Retinal pigment epithelial cell (primary cell): ENCODE results near the gene NOP56.

Experiments used
- DNase-seq: peaks from one replicate; pipeline ENCODE4 v3.0.0-alpha.2; 2010; ENCODE audit warnings: low read depth
- H3K4me3 ChIP-seq: 2 replicates; pipeline ENCODE4 v1.5.1; 2011; ENCODE audit warnings: mild to moderate bottlenecking, low read length, control low read depth, moderate library complexity
- TF ChIP-seq, protein P1 (sequence below): conservative IDR thresholded peaks from 2 replicates; pipeline ENCODE4 v1.5.1; 2011; ENCODE audit warnings: low read depth, low read length, control low read depth, inconsistent platforms

NOP56 gene

DNA sequence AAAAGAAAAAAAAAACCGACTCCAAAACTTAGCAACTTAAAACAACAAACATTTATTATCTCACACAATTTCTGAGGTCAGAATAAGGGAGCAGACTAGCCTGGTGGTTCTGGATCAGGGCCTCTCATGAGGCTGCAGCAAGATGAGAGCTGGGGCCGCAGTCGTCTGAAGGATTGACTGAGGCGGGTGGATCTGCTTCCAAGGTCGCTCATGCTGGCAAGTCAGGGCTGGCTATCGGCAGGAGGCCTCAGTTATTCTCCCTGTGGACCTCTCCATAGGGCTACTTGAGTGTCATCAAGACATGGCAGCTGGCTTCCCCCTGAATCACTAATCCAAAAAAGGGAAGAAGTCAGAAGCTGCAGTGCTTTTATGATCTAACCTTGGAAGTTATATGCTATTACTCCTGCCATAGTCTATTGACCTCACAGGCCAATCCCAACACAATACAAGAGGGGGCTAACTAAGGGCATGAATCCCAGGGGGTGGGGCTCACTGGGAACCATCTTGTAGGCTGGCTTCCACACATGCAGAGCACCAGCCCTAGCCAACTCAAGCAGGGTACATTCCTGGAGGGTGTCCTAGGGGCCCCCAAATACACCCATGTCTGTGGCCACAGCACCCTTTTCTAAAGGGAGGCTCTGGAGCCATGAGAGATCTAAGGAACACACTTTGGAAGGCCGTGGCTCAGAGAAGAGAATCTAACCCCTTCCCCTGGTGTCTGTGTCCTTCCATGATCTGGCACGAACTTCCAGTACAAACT is 51.5 kb downstream of the NOP56 start:
- no peak for DNase-seq
- H3K4me3 ChIP-seq: no peak overlapping the region
- TF ChIP-seq, protein P1, sequence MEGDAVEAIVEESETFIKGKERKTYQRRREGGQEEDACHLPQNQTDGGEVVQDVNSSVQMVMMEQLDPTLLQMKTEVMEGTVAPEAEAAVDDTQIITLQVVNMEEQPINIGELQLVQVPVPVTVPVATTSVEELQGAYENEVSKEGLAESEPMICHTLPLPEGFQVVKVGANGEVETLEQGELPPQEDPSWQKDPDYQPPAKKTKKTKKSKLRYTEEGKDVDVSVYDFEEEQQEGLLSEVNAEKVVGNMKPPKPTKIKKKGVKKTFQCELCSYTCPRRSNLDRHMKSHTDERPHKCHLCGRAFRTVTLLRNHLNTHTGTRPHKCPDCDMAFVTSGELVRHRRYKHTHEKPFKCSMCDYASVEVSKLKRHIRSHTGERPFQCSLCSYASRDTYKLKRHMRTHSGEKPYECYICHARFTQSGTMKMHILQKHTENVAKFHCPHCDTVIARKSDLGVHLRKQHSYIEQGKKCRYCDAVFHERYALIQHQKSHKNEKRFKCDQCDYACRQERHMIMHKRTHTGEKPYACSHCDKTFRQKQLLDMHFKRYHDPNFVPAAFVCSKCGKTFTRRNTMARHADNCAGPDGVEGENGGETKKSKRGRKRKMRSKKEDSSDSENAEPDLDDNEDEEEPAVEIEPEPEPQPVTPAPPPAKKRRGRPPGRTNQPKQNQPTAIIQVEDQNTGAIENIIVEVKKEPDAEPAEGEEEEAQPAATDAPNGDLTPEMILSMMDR: no peak

DNA sequence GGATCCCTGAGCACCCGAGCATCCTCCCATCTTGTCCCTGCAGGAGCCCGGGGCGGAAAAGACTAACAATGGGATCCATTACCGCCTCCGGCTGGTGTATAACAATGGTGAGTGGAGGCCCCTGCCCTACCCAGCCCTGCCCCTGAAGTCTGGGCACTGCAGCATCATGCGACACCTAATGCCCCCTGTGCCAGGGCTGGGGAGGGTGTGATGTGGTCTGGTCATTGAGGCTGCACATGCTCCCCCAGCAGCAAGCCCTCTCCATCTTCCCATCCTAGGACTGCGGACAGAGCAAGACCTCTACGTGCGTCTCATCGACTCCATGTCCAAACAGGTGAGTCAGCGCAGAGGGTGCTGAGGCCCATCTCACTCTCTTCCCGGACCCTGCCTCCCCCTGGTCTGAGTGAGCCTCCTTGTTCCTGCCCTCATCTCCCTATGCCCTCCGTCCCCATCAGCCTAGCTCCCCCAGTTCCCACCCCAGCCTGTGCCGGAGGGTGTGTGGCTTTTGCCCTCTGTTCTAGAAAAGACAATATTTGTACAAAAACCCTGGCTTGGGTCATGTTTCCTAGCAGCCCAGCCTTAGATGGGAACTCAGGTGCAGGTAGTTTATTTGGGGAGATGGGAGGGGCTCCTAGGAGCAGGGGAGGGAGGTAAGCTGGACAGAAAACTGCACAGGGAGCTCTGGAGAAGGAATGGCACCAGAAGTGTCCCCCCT is 53.7 kb downstream of the NOP56 start:
- DNase-seq: no peak
- no peak overlapping the region for H3K4me3 ChIP-seq
- TF ChIP-seq, protein P1: no peak

DNA sequence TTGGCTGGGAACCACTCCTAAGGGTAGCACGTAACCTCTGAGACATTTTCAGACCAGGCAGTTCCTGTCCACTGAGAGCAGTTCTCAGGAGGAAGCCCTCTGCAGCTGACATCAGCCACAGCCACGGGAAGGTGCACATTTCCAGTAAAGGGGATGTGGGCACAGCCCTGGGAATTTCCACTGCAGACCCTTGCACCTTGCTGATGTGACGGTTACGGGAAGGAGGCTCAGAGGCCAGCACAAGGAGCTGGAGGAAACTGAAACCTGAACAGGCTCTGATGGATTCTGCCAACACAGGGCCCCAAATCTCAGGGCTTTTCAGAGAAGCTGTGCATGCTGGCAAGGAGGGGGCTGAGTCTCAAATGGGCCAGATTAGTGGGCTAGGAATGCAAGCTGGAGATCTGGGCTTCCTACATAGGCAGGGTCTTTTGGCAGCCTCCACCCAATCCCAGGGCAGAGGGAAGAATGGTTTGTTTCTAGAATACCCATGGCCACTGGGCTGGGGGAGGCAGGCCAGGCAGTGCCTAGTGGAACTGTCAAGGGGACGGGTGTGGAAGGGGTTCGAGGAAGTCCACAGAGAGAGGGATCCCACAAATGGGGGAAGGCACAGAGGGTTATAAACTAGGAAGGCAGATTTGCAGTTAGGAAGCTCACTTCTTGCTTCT is 54.4 kb downstream of the NOP56 start:
- TF ChIP-seq, protein P1: no peak
- DNase-seq: no peak
- no peak overlapping the region for H3K4me3 ChIP-seq

DNA sequence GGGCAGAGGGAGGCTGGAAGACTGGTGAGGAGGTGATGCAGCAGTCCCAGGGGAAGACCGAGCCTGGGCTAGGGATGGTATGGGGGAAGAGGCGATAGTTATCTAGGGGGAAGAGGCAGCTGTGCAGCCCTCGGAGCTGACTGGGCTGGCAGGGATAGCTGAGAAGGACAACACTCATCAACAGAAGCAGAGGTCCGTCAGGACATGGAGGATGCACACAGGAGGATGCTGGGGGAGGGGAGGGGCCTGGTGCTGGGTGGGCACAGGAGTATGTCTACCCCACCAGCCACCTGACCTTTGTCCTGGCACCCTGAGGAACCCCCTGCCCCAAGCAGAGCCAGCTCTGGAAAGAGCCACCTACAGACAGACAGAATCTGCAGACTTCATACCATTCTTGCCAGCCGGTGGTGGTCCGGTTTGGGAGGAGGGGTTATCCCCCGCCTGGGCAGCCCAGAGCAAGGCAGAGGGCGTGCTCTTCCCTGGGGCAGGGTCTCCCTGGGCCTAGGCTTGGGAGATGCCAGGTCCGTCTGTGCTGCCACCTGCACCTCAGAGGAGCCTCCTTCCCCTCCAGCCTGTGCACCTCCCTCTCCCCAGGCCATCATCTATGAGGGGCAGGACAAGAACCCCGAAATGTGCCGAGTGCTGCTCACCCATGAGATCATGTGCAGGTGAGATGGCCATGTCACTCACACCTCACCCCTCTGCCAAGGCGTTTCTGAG is 55.1 kb downstream of the NOP56 start:
- TF ChIP-seq, protein P1: no peak
- H3K4me3 ChIP-seq: no peak overlapping the region

More for the DNA sequence above, 55.1 kb downstream of the NOP56 start:
- DNase-seq: no peak
